HEK293 (cell line): ENCODE measurements around the gene JPH3.

ENCODE experiments used
- BCL11A ChIP-seq: fragments of 450-650 bp; formaldehyde crosslinking; IDR thresholded peaks from 2 replicates; pipeline ENCODE4 v1.5.1; 2016; ENCODE audit warnings: low read depth, missing biosample characterization, missing genetic modification characterization
- BCL11B ChIP-seq: fragments of 450-650 bp; formaldehyde crosslinking; IDR thresholded peaks from 2 replicates; pipeline ENCODE4 v1.5.1; 2016; ENCODE audit warnings: low read depth, missing biosample characterization, missing genetic modification characterization
- YY1 ChIP-seq: fragments of 450-650 bp; formaldehyde crosslinking; IDR thresholded peaks from 2 replicates; pipeline ENCODE4 v1.5.1; 2018; ENCODE audit warnings: missing biosample characterization, missing genetic modification characterization
- ZNF138 ChIP-seq: fragments of 450-650 bp; formaldehyde crosslinking; IDR thresholded peaks from 2 replicates; pipeline ENCODE4 v1.5.1; 2016; ENCODE audit warnings: missing biosample characterization, missing genetic modification characterization, borderline replicate concordance
- ZNF157 ChIP-seq: fragments of 450-650 bp; formaldehyde crosslinking; IDR thresholded peaks from 2 replicates; pipeline ENCODE4 v1.5.1; 2016; ENCODE audit warnings: missing biosample characterization, missing genetic modification characterization
- TF ChIP-seq, protein P1 (sequence below): sonication (generic); formaldehyde crosslinking; IDR thresholded peaks from 2 replicates; pipeline ENCODE4 v1.8.1; 2022; ENCODE audit warnings: mild to moderate bottlenecking, moderate library complexity, missing genetic modification reagents
- TF ChIP-seq, protein P2 (sequence below): fragments of 450-650 bp; formaldehyde crosslinking; IDR thresholded peaks from 2 replicates; pipeline ENCODE4 v1.5.1; 2016; ENCODE audit warnings: missing biosample characterization, missing genetic modification characterization

DNA sequence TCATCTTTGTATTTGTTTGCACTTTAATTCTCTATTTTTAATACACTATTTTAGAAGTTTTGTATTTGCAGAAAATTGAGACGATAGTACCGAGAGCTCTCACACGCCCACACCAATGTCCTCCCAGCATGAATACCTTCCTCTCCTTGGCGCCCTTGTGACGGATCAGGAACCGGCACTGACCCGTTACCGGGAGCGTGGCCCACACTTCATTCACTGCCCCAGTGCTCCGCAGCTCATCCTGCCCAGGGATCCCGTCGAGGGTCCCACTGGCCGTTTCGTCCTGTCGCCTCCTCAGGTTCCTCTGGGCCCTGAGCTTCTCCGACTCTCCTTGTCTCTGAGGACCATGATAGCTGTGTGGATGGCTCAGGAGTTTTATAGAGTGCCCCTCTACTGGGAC is 112.9 kb downstream of the JPH3 start:
- TF ChIP-seq, protein P1, sequence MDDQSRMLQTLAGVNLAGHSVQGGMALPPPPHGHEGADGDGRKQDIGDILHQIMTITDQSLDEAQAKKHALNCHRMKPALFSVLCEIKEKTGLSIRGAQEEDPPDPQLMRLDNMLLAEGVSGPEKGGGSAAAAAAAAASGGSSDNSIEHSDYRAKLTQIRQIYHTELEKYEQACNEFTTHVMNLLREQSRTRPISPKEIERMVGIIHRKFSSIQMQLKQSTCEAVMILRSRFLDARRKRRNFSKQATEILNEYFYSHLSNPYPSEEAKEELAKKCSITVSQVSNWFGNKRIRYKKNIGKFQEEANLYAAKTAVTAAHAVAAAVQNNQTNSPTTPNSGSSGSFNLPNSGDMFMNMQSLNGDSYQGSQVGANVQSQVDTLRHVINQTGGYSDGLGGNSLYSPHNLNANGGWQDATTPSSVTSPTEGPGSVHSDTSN (CRISPR knock-in tag), result no peak
- TF ChIP-seq ZNF138 (tag by site-specific recombination) (no peak), YY1 (tag by site-specific recombination) (no peak), ZNF157 (tag by site-specific recombination) (no peak), BCL11A (tag by site-specific recombination) (no peak), BCL11B (tag by site-specific recombination) (no peak)
- TF ChIP-seq, protein P2, sequence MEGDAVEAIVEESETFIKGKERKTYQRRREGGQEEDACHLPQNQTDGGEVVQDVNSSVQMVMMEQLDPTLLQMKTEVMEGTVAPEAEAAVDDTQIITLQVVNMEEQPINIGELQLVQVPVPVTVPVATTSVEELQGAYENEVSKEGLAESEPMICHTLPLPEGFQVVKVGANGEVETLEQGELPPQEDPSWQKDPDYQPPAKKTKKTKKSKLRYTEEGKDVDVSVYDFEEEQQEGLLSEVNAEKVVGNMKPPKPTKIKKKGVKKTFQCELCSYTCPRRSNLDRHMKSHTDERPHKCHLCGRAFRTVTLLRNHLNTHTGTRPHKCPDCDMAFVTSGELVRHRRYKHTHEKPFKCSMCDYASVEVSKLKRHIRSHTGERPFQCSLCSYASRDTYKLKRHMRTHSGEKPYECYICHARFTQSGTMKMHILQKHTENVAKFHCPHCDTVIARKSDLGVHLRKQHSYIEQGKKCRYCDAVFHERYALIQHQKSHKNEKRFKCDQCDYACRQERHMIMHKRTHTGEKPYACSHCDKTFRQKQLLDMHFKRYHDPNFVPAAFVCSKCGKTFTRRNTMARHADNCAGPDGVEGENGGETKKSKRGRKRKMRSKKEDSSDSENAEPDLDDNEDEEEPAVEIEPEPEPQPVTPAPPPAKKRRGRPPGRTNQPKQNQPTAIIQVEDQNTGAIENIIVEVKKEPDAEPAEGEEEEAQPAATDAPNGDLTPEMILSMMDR (tag by site-specific recombination), result no peak
